ENCODE data around the gene ELOA.
A peak's percentile ranks its signal among the peaks of the same experiment; 100 is the strongest.

The ELOA gene

GRCh38 chr1:23704834-23705495, 38.3 kb upstream of the ELOA start:
- Histone ChIP-seq H3K9me3 (ENCODE audit: control insufficient read depth, low read length) (no peaks in the 10 kb centered on the region), H3K27me3 (replicated peaks; ENCODE audit: control insufficient read depth, insufficient read depth, low read length, poor library complexity, severe bottlenecking) (no peaks in the 10 kb centered on the region), H3K27ac (ENCODE audit: insufficient read depth, low read length, poor library complexity, severe bottlenecking) (no peak overlapping the region), H3K4me3 (ENCODE audit: insufficient read depth, low read depth, low read length, poor library complexity, severe bottlenecking) (no peak overlapping the region), H3K36me3 (ENCODE audit: control insufficient read depth, insufficient read depth, low read length) (peaks cover 28% of the 10 kb centered on the region), H3K4me1 (ENCODE audit: control insufficient read depth, insufficient read depth, low read length, poor library complexity, severe bottlenecking) (no peaks in the 10 kb centered on the region)
- no peak for DNase-seq

- Histone ChIP-seq H3K9me3 (ENCODE audit: control insufficient read depth, low read length) (no peaks in the 10 kb centered on the region), H3K4me1 (ENCODE audit: control insufficient read depth, insufficient read depth, low read length, poor library complexity, severe bottlenecking) (no peaks in the 10 kb centered on the region), H3K27ac (ENCODE audit: insufficient read depth, low read length, poor library complexity, severe bottlenecking) (no peak overlapping the region), H3K27me3 (replicated peaks; ENCODE audit: control insufficient read depth, insufficient read depth, low read length, poor library complexity, severe bottlenecking) (no peaks in the 10 kb centered on the region), H3K36me3 (ENCODE audit: control insufficient read depth, insufficient read depth, low read length) (no peaks in the 10 kb centered on the region), H3K4me3 (ENCODE audit: insufficient read depth, low read depth, low read length, poor library complexity, severe bottlenecking) (no peak overlapping the region)
- DNase-seq: no peak
These were observed 34.0 kb upstream of the ELOA start for GRCh38 chr1:23709229-23709628.

DNA sequence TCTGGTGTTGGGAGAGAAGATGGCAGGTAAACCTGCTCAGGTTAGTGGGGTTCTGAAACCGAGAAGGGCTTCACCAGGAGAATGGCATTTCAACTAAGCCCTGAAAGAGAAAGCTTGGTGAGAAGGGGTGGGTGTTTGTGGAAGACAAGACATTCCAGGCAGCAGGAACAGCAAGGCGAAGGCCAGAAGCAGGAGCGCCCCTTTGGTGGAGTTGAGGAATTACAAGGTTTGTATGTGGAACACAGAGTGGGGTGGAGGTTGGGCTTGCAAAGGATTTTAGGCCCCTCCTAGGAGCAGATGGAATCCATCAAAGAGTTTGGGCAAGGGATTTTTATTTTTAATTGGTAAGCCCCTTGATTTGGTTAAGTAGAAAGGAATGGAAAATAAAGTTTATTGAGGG, 24.8 kb upstream of the ELOA start:
- H3K27me3 ChIP-seq (replicated peaks; ENCODE audit: control insufficient read depth, insufficient read depth, low read length, poor library complexity, severe bottlenecking): no peaks in the 10 kb centered on the region
- H3K9me3 ChIP-seq (ENCODE audit: control insufficient read depth, low read length): no peaks in the 10 kb centered on the region
- H3K36me3 ChIP-seq (ENCODE audit: control insufficient read depth, insufficient read depth, low read length): no peaks in the 10 kb centered on the region
- DNase-seq: no peak
- H3K4me3 ChIP-seq (ENCODE audit: insufficient read depth, low read depth, low read length, poor library complexity, severe bottlenecking): no peak overlapping the region
- no peak overlapping the region for H3K27ac ChIP-seq (ENCODE audit: insufficient read depth, low read length, poor library complexity, severe bottlenecking)
- peaks cover 4% of the 10 kb centered on the region for H3K4me1 ChIP-seq (ENCODE audit: control insufficient read depth, insufficient read depth, low read length, poor library complexity, severe bottlenecking)

DNA sequence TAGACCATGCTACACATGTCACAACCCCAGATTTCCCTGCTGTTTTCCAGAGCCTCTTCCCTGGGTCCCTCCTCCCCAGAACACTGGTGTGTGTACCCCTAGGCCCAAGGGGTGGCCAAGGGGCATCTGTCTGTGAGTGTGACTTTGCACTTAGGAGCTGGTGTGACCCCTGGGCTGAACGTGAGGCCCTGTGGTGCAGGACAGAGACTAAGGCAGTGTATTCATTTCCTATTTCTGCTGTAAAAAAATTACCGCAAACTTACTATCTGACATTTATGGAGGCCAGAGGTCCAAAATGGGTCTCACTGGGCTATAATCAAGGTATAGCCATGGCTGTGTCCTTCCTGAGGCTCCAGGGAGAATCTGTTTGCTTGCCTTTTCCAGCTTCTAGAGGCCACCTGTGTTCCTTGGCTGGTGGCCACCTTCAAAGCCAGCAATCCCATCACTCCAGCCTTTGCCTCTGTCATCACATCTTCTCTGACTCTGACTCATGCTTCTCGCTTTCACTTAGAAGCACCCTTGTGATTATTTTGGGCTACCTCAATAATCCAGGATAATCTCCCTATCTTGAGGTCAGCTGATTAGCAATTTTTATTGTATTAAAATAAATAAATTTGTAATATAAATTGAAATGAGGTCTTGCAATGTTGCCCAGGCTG, 24.0 kb upstream of the ELOA start:
- Histone ChIP-seq H3K36me3 (ENCODE audit: control insufficient read depth, insufficient read depth, low read length) (no peaks in the 10 kb centered on the region), H3K9me3 (ENCODE audit: control insufficient read depth, low read length) (no peaks in the 10 kb centered on the region), H3K27ac (ENCODE audit: insufficient read depth, low read length, poor library complexity, severe bottlenecking) (no peak overlapping the region), H3K4me3 (ENCODE audit: insufficient read depth, low read depth, low read length, poor library complexity, severe bottlenecking) (no peak overlapping the region), H3K4me1 (ENCODE audit: control insufficient read depth, insufficient read depth, low read length, poor library complexity, severe bottlenecking) (peaks cover 4% of the 10 kb centered on the region), H3K27me3 (replicated peaks; ENCODE audit: control insufficient read depth, insufficient read depth, low read length, poor library complexity, severe bottlenecking) (no peaks in the 10 kb centered on the region)
- no peak for DNase-seq

DNA sequence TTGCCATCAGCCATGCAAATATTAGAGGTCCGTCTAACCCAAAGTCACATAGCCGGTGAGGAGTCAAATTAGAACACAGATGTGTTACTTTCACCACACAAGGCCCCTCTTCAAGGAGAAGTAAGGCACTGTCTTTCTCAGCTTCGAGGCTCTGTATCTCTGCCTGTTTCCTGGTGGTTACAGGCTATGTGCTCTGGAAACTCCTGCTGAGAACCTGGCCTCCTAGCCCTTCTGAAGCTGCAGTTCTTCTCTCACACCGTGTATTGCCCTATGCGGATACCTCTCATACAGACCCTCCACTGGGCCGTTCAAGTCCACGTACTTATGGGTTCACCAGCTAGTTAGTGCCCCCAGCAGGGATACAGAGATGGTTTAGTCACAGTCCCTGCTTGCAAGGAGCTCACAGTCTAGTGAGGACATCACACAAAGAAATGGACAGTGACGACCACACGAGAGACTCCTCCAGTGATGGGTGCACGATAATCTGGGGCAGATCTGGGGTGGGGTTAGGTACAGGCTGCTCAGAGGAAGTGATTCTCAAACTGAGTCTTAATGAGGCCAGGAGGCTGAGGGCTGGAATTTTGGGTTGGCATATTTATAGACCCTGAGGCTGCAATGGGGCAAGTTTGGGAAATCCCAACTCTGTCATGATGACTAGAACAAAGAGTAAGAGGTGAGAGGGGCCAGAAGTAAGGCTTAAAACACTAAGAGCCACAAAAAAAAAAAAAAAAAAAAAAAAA, 22.8 kb upstream of the ELOA start:
- H3K9me3 ChIP-seq (ENCODE audit: control insufficient read depth, low read length): no peaks in the 10 kb centered on the region
- H3K4me1 ChIP-seq (ENCODE audit: control insufficient read depth, insufficient read depth, low read length, poor library complexity, severe bottlenecking): peaks cover 4% of the 10 kb centered on the region
- no peaks in the 10 kb centered on the region for H3K27me3 ChIP-seq (replicated peaks; ENCODE audit: control insufficient read depth, insufficient read depth, low read length, poor library complexity, severe bottlenecking)
- H3K36me3 ChIP-seq (ENCODE audit: control insufficient read depth, insufficient read depth, low read length): no peaks in the 10 kb centered on the region
- H3K4me3 ChIP-seq (ENCODE audit: insufficient read depth, low read depth, low read length, poor library complexity, severe bottlenecking): no peak overlapping the region
- peak overlapping the region; percentile 18 for H3K27ac ChIP-seq (ENCODE audit: insufficient read depth, low read length, poor library complexity, severe bottlenecking)
- DNase-seq: peak in 2 of 3 donors; percentile 9 to 42

DNA sequence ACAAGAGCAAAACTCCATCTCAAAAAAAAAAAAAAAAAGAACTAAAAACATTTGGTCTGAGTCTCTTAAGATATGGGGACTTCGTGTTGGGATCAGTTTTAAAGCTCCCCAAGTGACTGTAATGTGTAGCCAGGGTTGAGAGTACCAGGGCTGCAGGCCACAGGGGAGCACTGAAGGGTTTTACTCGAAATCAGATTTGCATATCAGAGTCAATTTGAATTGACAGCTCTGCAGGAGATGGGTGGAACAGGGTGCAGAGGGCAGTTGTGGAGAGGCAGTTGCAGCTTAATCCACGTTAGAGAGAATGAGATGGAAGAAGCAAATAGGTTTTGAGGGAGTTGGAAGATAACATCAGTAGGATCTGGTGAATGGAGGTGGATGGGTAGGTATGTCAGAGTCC, 20.6 kb upstream of the ELOA start:
- DNase-seq: no peak
- no peaks in the 10 kb centered on the region for H3K36me3 ChIP-seq (ENCODE audit: control insufficient read depth, insufficient read depth, low read length)
- no peaks in the 10 kb centered on the region for H3K9me3 ChIP-seq (ENCODE audit: control insufficient read depth, low read length)
- H3K4me3 ChIP-seq (ENCODE audit: insufficient read depth, low read depth, low read length, poor library complexity, severe bottlenecking): no peak overlapping the region
- H3K27ac ChIP-seq (ENCODE audit: insufficient read depth, low read length, poor library complexity, severe bottlenecking): no peak overlapping the region
- no peaks in the 10 kb centered on the region for H3K27me3 ChIP-seq (replicated peaks; ENCODE audit: control insufficient read depth, insufficient read depth, low read length, poor library complexity, severe bottlenecking)
- peaks cover 4% of the 10 kb centered on the region for H3K4me1 ChIP-seq (ENCODE audit: control insufficient read depth, insufficient read depth, low read length, poor library complexity, severe bottlenecking)

DNA sequence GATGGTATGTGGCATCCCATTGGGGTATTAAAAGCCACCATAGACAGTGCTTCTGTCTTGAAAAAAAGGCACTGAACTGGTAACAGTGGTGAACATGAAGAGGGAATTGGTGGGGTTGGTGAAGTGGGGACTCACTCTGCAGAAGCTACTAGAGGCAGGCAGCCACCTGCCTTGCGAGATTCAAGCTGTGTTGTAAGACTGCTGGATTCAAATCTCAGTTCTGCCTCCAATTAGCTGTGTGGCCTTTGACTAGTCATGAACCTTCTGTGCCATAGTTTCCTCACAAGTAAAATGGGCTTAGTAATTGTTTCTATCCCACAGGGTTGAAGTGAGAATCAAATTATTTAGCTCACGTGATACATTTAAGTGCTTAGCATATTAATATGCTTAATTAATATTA, 16.6 kb upstream of the ELOA start:
- Histone ChIP-seq H3K36me3 (ENCODE audit: control insufficient read depth, insufficient read depth, low read length) (no peaks in the 10 kb centered on the region), H3K4me3 (ENCODE audit: insufficient read depth, low read depth, low read length, poor library complexity, severe bottlenecking) (no peak overlapping the region), H3K4me1 (ENCODE audit: control insufficient read depth, insufficient read depth, low read length, poor library complexity, severe bottlenecking) (no peaks in the 10 kb centered on the region), H3K27me3 (replicated peaks; ENCODE audit: control insufficient read depth, insufficient read depth, low read length, poor library complexity, severe bottlenecking) (no peaks in the 10 kb centered on the region), H3K27ac (ENCODE audit: insufficient read depth, low read length, poor library complexity, severe bottlenecking) (no peak overlapping the region), H3K9me3 (ENCODE audit: control insufficient read depth, low read length) (no peaks in the 10 kb centered on the region)
- DNase-seq: no peak

- DNase-seq: no peak
- Histone ChIP-seq H3K9me3 (ENCODE audit: control insufficient read depth, low read length) (no peaks in the 10 kb centered on the region), H3K4me1 (ENCODE audit: control insufficient read depth, insufficient read depth, low read length, poor library complexity, severe bottlenecking) (no peaks in the 10 kb centered on the region), H3K27me3 (replicated peaks; ENCODE audit: control insufficient read depth, insufficient read depth, low read length, poor library complexity, severe bottlenecking) (no peaks in the 10 kb centered on the region), H3K4me3 (ENCODE audit: insufficient read depth, low read depth, low read length, poor library complexity, severe bottlenecking) (no peak overlapping the region), H3K36me3 (ENCODE audit: control insufficient read depth, insufficient read depth, low read length) (no peaks in the 10 kb centered on the region), H3K27ac (ENCODE audit: insufficient read depth, low read length, poor library complexity, severe bottlenecking) (no peak overlapping the region)
These were observed 15.9 kb upstream of the ELOA start for GRCh38 chr1:23727362-23727811.

- no peak for DNase-seq
- Histone ChIP-seq H3K4me1 (ENCODE audit: control insufficient read depth, insufficient read depth, low read length, poor library complexity, severe bottlenecking) (no peaks in the 10 kb centered on the region), H3K27ac (ENCODE audit: insufficient read depth, low read length, poor library complexity, severe bottlenecking) (no peak overlapping the region), H3K9me3 (ENCODE audit: control insufficient read depth, low read length) (no peaks in the 10 kb centered on the region), H3K4me3 (ENCODE audit: insufficient read depth, low read depth, low read length, poor library complexity, severe bottlenecking) (no peak overlapping the region), H3K36me3 (ENCODE audit: control insufficient read depth, insufficient read depth, low read length) (no peaks in the 10 kb centered on the region), H3K27me3 (replicated peaks; ENCODE audit: control insufficient read depth, insufficient read depth, low read length, poor library complexity, severe bottlenecking) (no peaks in the 10 kb centered on the region)
These were observed 10.7 kb upstream of the ELOA start for GRCh38 chr1:23732363-23733224.

Measured in effector memory CD4-positive, alpha-beta T cell (primary cell).